Skin epidermis (tissue), 12 donors: ENCODE measurements around the gene MED26.
"Not testable (repeated sequence)": the region's sequence is repeated elsewhere in the genome, so short reads cannot be mapped to it uniquely, and the experiment has no call there.

Experiments used
- H3K27ac ChIP-seq, 21 experiments: fragments of 200-600 bp; sonication (generic) in 11 of 21; one replicate each; pipeline ENCODE4 v1.5.0; 2020; ENCODE audit warnings: mild to moderate bottlenecking in 3 of 21, inconsistent platforms in 2 of 21, moderate library complexity in 2 of 21
- H3K4me3 ChIP-seq, 7 experiments: fragments of 200-600 bp; sonication (generic) in 2 of 7; one replicate each; pipeline ENCODE4 v1.5.0; 2020; ENCODE audit warnings: inconsistent platforms in 2 of 7, mild to moderate bottlenecking in 2 of 7, moderate library complexity in 1 of 7

The MED26 gene

GRCh38 chr19:16559780-16560276, 68.2 kb downstream of the MED26 start:
- Histone ChIP-seq H3K27ac (no peak overlapping the region), H3K4me3 (no peak overlapping the region)

- H3K27ac ChIP-seq, result no peak overlapping the region
- no peak overlapping the region for H3K4me3 ChIP-seq
These were observed 73.2 kb downstream of the MED26 start for GRCh38 chr19:16554776-16555175.

- not testable (repeated sequence) for H3K4me3 ChIP-seq, H3K27ac ChIP-seq
These were observed 76.1 kb downstream of the MED26 start for GRCh38 chr19:16551902-16552301.

- H3K27ac ChIP-seq, result no peak overlapping the region
- H3K4me3 ChIP-seq, result no peak overlapping the region
These were observed 79.0 kb downstream of the MED26 start for GRCh38 chr19:16548956-16549355.

GRCh38 chr19:16544473-16545231, 83.4 kb downstream of the MED26 start:
- H3K27ac ChIP-seq, result no peak overlapping the region
- no peak overlapping the region for H3K4me3 ChIP-seq

- H3K27ac ChIP-seq, H3K4me3 ChIP-seq: not testable (repeated sequence)
These were observed 84.3 kb downstream of the MED26 start for GRCh38 chr19:16543734-16544133.

GRCh38 chr19:16542910-16543472, 85.0 kb downstream of the MED26 start:
- Histone ChIP-seq H3K27ac (peak overlapping the region; percentile 78 to 98 (median 91)), H3K4me3 (peak overlapping the region; percentile 71 to 99 (median 86))

GRCh38 chr19:16542045-16542909, 85.7 kb downstream of the MED26 start, which contains the start of gene CHERP:
Gene CHERP, minus strand, starts transcription at chr19:16542437. Its CDS starts 59 bp downstream, at chr19:16542378.
- Histone ChIP-seq H3K4me3 (peak within 1 kb of the TSS; percentile 71 to 99 (median 86)), H3K27ac (peak within 1 kb of the TSS; percentile 78 to 98 (median 91))

GRCh38 chr19:16541526-16542044, 86.4 kb downstream of the MED26 start:
- H3K27ac ChIP-seq, result peak overlapping the region; percentile 68 to 98 (median 91)
- H3K4me3 ChIP-seq, result peak overlapping the region; percentile 71 to 99 (median 86)

GRCh38 chr19:16540948-16541347, 87.1 kb downstream of the MED26 start:
- peak overlapping the region in 6 of 21 experiments; percentile 88 to 98 (median 93) for H3K27ac ChIP-seq

GRCh38 chr19:16537111-16537510, 90.9 kb downstream of the MED26 start:
- H3K4me3 ChIP-seq, result no peak overlapping the region
- no peak overlapping the region for H3K27ac ChIP-seq

More at GRCh38 chr19:16540948-16541347, 87.1 kb downstream of the MED26 start:
- peak overlapping the region; percentile 71 to 99 (median 86) for H3K4me3 ChIP-seq

- H3K27ac ChIP-seq, result no peak overlapping the region
- H3K4me3 ChIP-seq, result no peak overlapping the region
These were observed 91.9 kb downstream of the MED26 start for GRCh38 chr19:16536130-16536529.

GRCh38 chr19:16535381-16535780, 92.6 kb downstream of the MED26 start:
- Histone ChIP-seq H3K27ac (no peak overlapping the region), H3K4me3 (no peak overlapping the region)

GRCh38 chr19:16532440-16533234, 95.4 kb downstream of the MED26 start:
- no peak overlapping the region for H3K27ac ChIP-seq
- no peak overlapping the region for H3K4me3 ChIP-seq

GRCh38 chr19:16531380-16531669, 96.7 kb downstream of the MED26 start:
- H3K4me3 ChIP-seq, result no peak overlapping the region

GRCh38 chr19:16530540-16531379, 97.2 kb downstream of the MED26 start:
- no peak overlapping the region for H3K4me3 ChIP-seq
- no peak overlapping the region for H3K27ac ChIP-seq

More at GRCh38 chr19:16531380-16531669, 96.7 kb downstream of the MED26 start:
- H3K27ac ChIP-seq, result no peak overlapping the region

GRCh38 chr19:16529466-16530144, 98.4 kb downstream of the MED26 start:
- H3K4me3 ChIP-seq, result no peak overlapping the region
- no peak overlapping the region for H3K27ac ChIP-seq
